Measurements from ENCODE around the gene CINP.
"Not testable (repeated sequence)": the region's sequence is repeated elsewhere in the genome, so short reads cannot be mapped to it uniquely, and the experiment has no call there.

The CINP gene

GRCh38 chr14:102344084-102344483, 18.6 kb downstream of the CINP start:
- DNase-seq (no peak), ATAC-seq (no peak)
- peaks cover 26% of the 10 kb centered on the region for H3K36me3 Mint-ChIP-seq (ENCODE audit: low read depth)
- H3K27ac Mint-ChIP-seq: no peak overlapping the region
- no peaks in the 10 kb centered on the region for H3K27me3 Mint-ChIP-seq
- H3K4me3 Mint-ChIP-seq: no peak overlapping the region
- no peaks in the 10 kb centered on the region for H3K4me1 Mint-ChIP-seq
- H3K9me3 Mint-ChIP-seq: no peaks in the 10 kb centered on the region

- no peak for ATAC-seq
- no peaks in the 10 kb centered on the region for H3K4me1 Mint-ChIP-seq
- H3K27me3 Mint-ChIP-seq: no peaks in the 10 kb centered on the region
- no peak for DNase-seq
- H3K27ac Mint-ChIP-seq: no peak overlapping the region
- H3K4me3 Mint-ChIP-seq: no peak overlapping the region
- no peaks in the 10 kb centered on the region for H3K9me3 Mint-ChIP-seq
- H3K36me3 Mint-ChIP-seq (ENCODE audit: low read depth): peaks cover 25% of the 10 kb centered on the region
These were observed 20.5 kb downstream of the CINP start for GRCh38 chr14:102342238-102342637.

- no peaks in the 10 kb centered on the region for H3K4me1 Mint-ChIP-seq
- H3K27ac Mint-ChIP-seq: no peak overlapping the region
- ATAC-seq: no peak
- no peak for DNase-seq
- H3K9me3 Mint-ChIP-seq: no peaks in the 10 kb centered on the region
- H3K36me3 Mint-ChIP-seq (ENCODE audit: low read depth): peaks cover 30% of the 10 kb centered on the region
- no peak overlapping the region for H3K4me3 Mint-ChIP-seq
- no peaks in the 10 kb centered on the region for H3K27me3 Mint-ChIP-seq
These were observed 21.1 kb downstream of the CINP start for GRCh38 chr14:102341566-102341965.

GRCh38 chr14:102338724-102339123, 24.0 kb downstream of the CINP start:
- no peak overlapping the region for H3K27ac Mint-ChIP-seq
- no peaks in the 10 kb centered on the region for H3K4me1 Mint-ChIP-seq
- H3K4me3 Mint-ChIP-seq: no peak overlapping the region
- ATAC-seq (no peak), DNase-seq (no peak)
- H3K36me3 Mint-ChIP-seq (ENCODE audit: low read depth): peaks cover 38% of the 10 kb centered on the region
- H3K9me3 Mint-ChIP-seq: no peaks in the 10 kb centered on the region
- no peaks in the 10 kb centered on the region for H3K27me3 Mint-ChIP-seq

GRCh38 chr14:102335163-102335562, 27.5 kb downstream of the CINP start:
- no peaks in the 10 kb centered on the region for H3K4me1 Mint-ChIP-seq
- H3K9me3 Mint-ChIP-seq: no peaks in the 10 kb centered on the region
- no peak overlapping the region for H3K4me3 Mint-ChIP-seq
- ATAC-seq: no peak
- H3K27ac Mint-ChIP-seq: no peak overlapping the region
- H3K27me3 Mint-ChIP-seq: no peaks in the 10 kb centered on the region
- H3K36me3 Mint-ChIP-seq (ENCODE audit: low read depth): peaks cover 32% of the 10 kb centered on the region
- DNase-seq: no peak

GRCh38 chr14:102333795-102334705, 28.6 kb downstream of the CINP start:
- DNase-seq (no peak), ATAC-seq (no peak)
- Mint-ChIP-seq H3K9me3 (no peaks in the 10 kb centered on the region), H3K27ac (no peak overlapping the region), H3K27me3 (no peaks in the 10 kb centered on the region), H3K4me1 (no peaks in the 10 kb centered on the region), H3K4me3 (no peak overlapping the region), H3K36me3 (ENCODE audit: low read depth) (peaks cover 32% of the 10 kb centered on the region)

- Mint-ChIP-seq H3K27me3 (no peaks in the 10 kb centered on the region), H3K27ac (no peak overlapping the region), H3K4me1 (no peaks in the 10 kb centered on the region), H3K4me3 (no peak overlapping the region), H3K36me3 (ENCODE audit: low read depth) (peaks cover 27% of the 10 kb centered on the region), H3K9me3 (no peaks in the 10 kb centered on the region)
- ATAC-seq (no peak), DNase-seq (no peak)
These were observed 29.3 kb downstream of the CINP start for GRCh38 chr14:102333390-102333789.

GRCh38 chr14:102330806-102331205, 31.9 kb downstream of the CINP start:
- Mint-ChIP-seq H3K4me1 (no peaks in the 10 kb centered on the region), H3K27ac (no peak overlapping the region), H3K27me3 (no peaks in the 10 kb centered on the region), H3K36me3 (ENCODE audit: low read depth) (peaks cover 21% of the 10 kb centered on the region), H3K9me3 (no peaks in the 10 kb centered on the region), H3K4me3 (no peak overlapping the region)
- DNase-seq (no peak), ATAC-seq (no peak)

GRCh38 chr14:102329381-102329780, 33.3 kb downstream of the CINP start:
- not testable (repeated sequence) for H3K27me3 Mint-ChIP-seq, DNase-seq, H3K9me3 Mint-ChIP-seq, H3K4me3 Mint-ChIP-seq, H3K27ac Mint-ChIP-seq, ATAC-seq, H3K4me1 Mint-ChIP-seq
- peaks cover 13% of the 10 kb centered on the region for H3K36me3 Mint-ChIP-seq (ENCODE audit: low read depth)

GRCh38 chr14:102326583-102326982, 36.1 kb downstream of the CINP start:
- H3K27ac Mint-ChIP-seq: no peak overlapping the region
- no peaks in the 10 kb centered on the region for H3K27me3 Mint-ChIP-seq
- ATAC-seq (no peak), DNase-seq (no peak)
- H3K4me1 Mint-ChIP-seq: peaks cover 8% of the 10 kb centered on the region
- H3K36me3 Mint-ChIP-seq (ENCODE audit: low read depth): peaks cover 4% of the 10 kb centered on the region
- H3K9me3 Mint-ChIP-seq: no peaks in the 10 kb centered on the region
- no peak overlapping the region for H3K4me3 Mint-ChIP-seq

GRCh38 chr14:102325791-102326345, 36.8 kb downstream of the CINP start:
- DNase-seq: no peak
- ATAC-seq: no peak
- no peaks in the 10 kb centered on the region for H3K27me3 Mint-ChIP-seq
- peaks cover 6% of the 10 kb centered on the region for H3K36me3 Mint-ChIP-seq (ENCODE audit: low read depth)
- peaks cover 16% of the 10 kb centered on the region for H3K4me1 Mint-ChIP-seq
- H3K4me3 Mint-ChIP-seq: no peak overlapping the region
- H3K27ac Mint-ChIP-seq: no peak overlapping the region
- H3K9me3 Mint-ChIP-seq: no peaks in the 10 kb centered on the region

- Mint-ChIP-seq H3K9me3 (no peaks in the 10 kb centered on the region), H3K4me3 (no peak overlapping the region), H3K27me3 (no peaks in the 10 kb centered on the region), H3K36me3 (ENCODE audit: low read depth) (peaks cover 6% of the 10 kb centered on the region), H3K4me1 (peaks cover 35% of the 10 kb centered on the region), H3K27ac (no peak overlapping the region)
- DNase-seq (no peak), ATAC-seq (no peak)
These were observed 39.6 kb downstream of the CINP start for GRCh38 chr14:102323102-102323501.

- ATAC-seq (no peak), DNase-seq (no peak)
- peak overlapping the region; percentile 22 for H3K27ac Mint-ChIP-seq
- H3K36me3 Mint-ChIP-seq (ENCODE audit: low read depth): peaks cover 6% of the 10 kb centered on the region
- H3K4me1 Mint-ChIP-seq: peaks cover 47% of the 10 kb centered on the region
- H3K27me3 Mint-ChIP-seq: no peaks in the 10 kb centered on the region
- H3K4me3 Mint-ChIP-seq: no peak overlapping the region
- H3K9me3 Mint-ChIP-seq: no peaks in the 10 kb centered on the region
These were observed 41.0 kb downstream of the CINP start for GRCh38 chr14:102321456-102322422.

GRCh38 chr14:102320671-102321455, 41.8 kb downstream of the CINP start:
- ATAC-seq: no peak
- Mint-ChIP-seq H3K9me3 (no peaks in the 10 kb centered on the region), H3K36me3 (ENCODE audit: low read depth) (peaks cover 2% of the 10 kb centered on the region), H3K4me3 (peak overlapping the region; percentile 92), H3K4me1 (peaks cover 55% of the 10 kb centered on the region), H3K27ac (peak overlapping the region; percentile 88), H3K27me3 (no peaks in the 10 kb centered on the region)
- no peak for DNase-seq
